DND-41 (cell line): ENCODE data around the gene TAS2R40.

Source experiments
- ATAC-seq: fragments of 200-7000 bp; cut with Tn5 transposase; 3 replicates; pipeline ENCODE4 v1.9.1; 2021; ENCODE audit warnings: low read depth; ENCODE audit not compliant: insufficient read depth
- DNase-seq: peaks from one replicate; pipeline ENCODE4 v3.0.0-alpha.2; 2020
- H2AFZ ChIP-seq: 2 replicates; pipeline ENCODE4 v1.6.0; 2012; ENCODE audit warnings: low read depth, low read length
- H3K27ac ChIP-seq: 2 replicates; pipeline ENCODE4 v1.5.1; 2012; ENCODE audit warnings: low read length, inconsistent platforms
- H3K27me3 ChIP-seq: fragments of 200-600 bp; sonication (generic); 2 replicates; pipeline ENCODE4 v1.6.0; 2012; ENCODE audit warnings: low read length, mild to moderate bottlenecking, inconsistent platforms; ENCODE audit not compliant: insufficient read depth, poor library complexity
- H3K36me3 ChIP-seq: 2 replicates; pipeline ENCODE4 v1.5.1; 2012; ENCODE audit warnings: low read length, inconsistent platforms; ENCODE audit not compliant: insufficient read depth
- H3K4me1 ChIP-seq: 2 replicates; pipeline ENCODE4 v1.5.1; 2012; ENCODE audit warnings: mild to moderate bottlenecking, low read length; ENCODE audit not compliant: insufficient read depth
- H3K4me2 ChIP-seq: 2 replicates; pipeline ENCODE4 v1.6.0; 2012; ENCODE audit warnings: mild to moderate bottlenecking, moderate library complexity, low read length, inconsistent platforms; ENCODE audit not compliant: insufficient read depth
- H3K4me3 ChIP-seq, 2 experiments: fragments of 200-600 bp in 1 of 2; shearing (Covaris generic) in 1 of 2; 2 replicates each; pipeline ENCODE4 v1.5.1; 2012 to 2016; ENCODE audit warnings: inconsistent platforms in 2 of 2, low read length in 2 of 2, mild to moderate bottlenecking in 2 of 2, low read depth in 1 of 2, moderate library complexity in 1 of 2
- H3K79me2 ChIP-seq: 2 replicates; pipeline ENCODE4 v1.6.0; 2012; ENCODE audit warnings: low read length, inconsistent platforms; ENCODE audit not compliant: insufficient read depth
- H3K9ac ChIP-seq: 2 replicates; pipeline ENCODE4 v1.6.0; 2012; ENCODE audit warnings: low read depth, mild to moderate bottlenecking, inconsistent platforms, low read length, moderate library complexity
- H3K9me3 ChIP-seq: 2 replicates; pipeline ENCODE4 v1.5.1; 2012; ENCODE audit warnings: low read length, moderate library complexity, mild to moderate bottlenecking, inconsistent platforms; ENCODE audit not compliant: insufficient read depth, severe bottlenecking
- H4K20me1 ChIP-seq: 2 replicates; pipeline ENCODE4 v1.6.0; 2012; ENCODE audit warnings: low read length; ENCODE audit not compliant: insufficient read depth
- CTCF ChIP-seq: IDR thresholded peaks from 2 replicates; pipeline ENCODE4 v1.5.1; 2012; ENCODE audit warnings: borderline replicate concordance, low read length, moderate library complexity, mild to moderate bottlenecking; ENCODE audit not compliant: poor library complexity, severe bottlenecking; ENCODE audit errors: extremely low read depth
- EZH2 ChIP-seq: IDR thresholded peaks from 3 replicates; pipeline ENCODE4 v1.6.1; 2012; ENCODE audit warnings: borderline replicate concordance, low read depth, mild to moderate bottlenecking, moderate library complexity, low read length, inconsistent platforms; ENCODE audit not compliant: severe bottlenecking

TAS2R40 gene

GRCh38 chr7:143230602-143231457, 9.0 kb downstream of the TAS2R40 start:
- Histone ChIP-seq H3K4me3 (no peak overlapping the region), H3K27ac (no peak overlapping the region), H3K27me3 (no peaks in the 10 kb centered on the region), H3K4me1 (no peaks in the 10 kb centered on the region), H3K9ac (no peak overlapping the region), H3K79me2 (no peaks in the 10 kb centered on the region), H2AFZ (no peak overlapping the region), H4K20me1 (no peaks in the 10 kb centered on the region), H3K4me2 (no peak overlapping the region), H3K36me3 (no peaks in the 10 kb centered on the region), H3K9me3 (no peaks in the 10 kb centered on the region)
- DNase-seq = no peak
- no peak for ATAC-seq
- no peak for TF ChIP-seq EZH2
- no peak for TF ChIP-seq CTCF

- Histone ChIP-seq H3K9me3 (peaks cover 2% of the 10 kb centered on the region), H3K27me3 (no peaks in the 10 kb centered on the region), H3K4me2 (no peak overlapping the region), H3K79me2 (no peaks in the 10 kb centered on the region), H2AFZ (no peak overlapping the region), H3K9ac (no peak overlapping the region), H3K4me1 (no peaks in the 10 kb centered on the region), H3K27ac (no peak overlapping the region), H3K4me3 (no peak overlapping the region), H3K36me3 (no peaks in the 10 kb centered on the region), H4K20me1 (no peaks in the 10 kb centered on the region)
- DNase-seq = no peak
- ATAC-seq = no peak
- no peak for TF ChIP-seq CTCF
- no peak for TF ChIP-seq EZH2
These were observed 12.1 kb downstream of the TAS2R40 start for GRCh38 chr7:143233816-143234532.

DNA sequence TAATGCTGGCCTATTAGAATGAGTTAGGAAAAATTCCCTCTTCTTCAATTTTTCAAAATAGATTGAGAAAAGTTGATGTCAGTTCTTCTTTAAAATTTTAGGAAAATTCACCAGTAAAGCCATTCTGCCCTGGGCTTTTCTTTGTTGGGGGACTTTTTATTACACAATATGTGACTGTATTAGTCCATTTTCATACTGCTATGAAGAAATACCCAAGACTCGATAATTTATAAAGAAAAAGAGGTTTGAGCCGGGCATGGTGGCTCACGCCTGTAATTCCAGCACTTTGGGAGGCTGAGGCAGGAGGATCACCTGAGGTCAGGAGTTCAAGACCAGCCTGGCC, 12.7 kb downstream of the TAS2R40 start:
- TF ChIP-seq CTCF = no peak
- no peak for TF ChIP-seq EZH2
- peaks cover 2% of the 10 kb centered on the region for H3K9me3 ChIP-seq
- H3K4me2 ChIP-seq = no peak overlapping the region
- H3K79me2 ChIP-seq = no peaks in the 10 kb centered on the region
- H2AFZ ChIP-seq = no peak overlapping the region
- no peak overlapping the region for H3K27ac ChIP-seq
- H3K27me3 ChIP-seq = no peaks in the 10 kb centered on the region
- no peaks in the 10 kb centered on the region for H3K4me1 ChIP-seq
- H4K20me1 ChIP-seq = no peaks in the 10 kb centered on the region
- H3K4me3 ChIP-seq = no peak overlapping the region
- no peaks in the 10 kb centered on the region for H3K36me3 ChIP-seq
- H3K9ac ChIP-seq = no peak overlapping the region
- no peak for DNase-seq
- ATAC-seq = no peak
